Renal cortex interstitium (tissue), 11 donors: ENCODE data around the gene CTDSP2. TPM values are rescaled to one million over a fixed set of nuclear protein-coding genes. Genes with fewer than 3 reads are reported as not detected.
"Not testable (repeated sequence)": the region's sequence is repeated elsewhere in the genome, so short reads cannot be mapped to it uniquely, and the experiment has no call there.

ENCODE experiments used
- DNase-seq, 11 donors: peaks; one replicate each; pipeline ENCODE4 v3.0.0-alpha.2; 2013; ENCODE audit warnings: low read depth in 9 of 11, low spot score in 4 of 11; ENCODE audit errors: extremely low read depth in 1 of 11
- polyA plus RNA-seq, 3 donors: library from polyadenylated mRNA; unstranded; fragments of 120-200 nt; gene quantifications; one replicate each; pipeline ENCODE4 v1.2.1, GENCODE V29; 2013; ENCODE audit not compliant: insufficient read length in 3 of 3

Gene CTDSP2
- polyA plus RNA-seq, 3 donors = 237 to 273 (median 260) TPM

DNA sequence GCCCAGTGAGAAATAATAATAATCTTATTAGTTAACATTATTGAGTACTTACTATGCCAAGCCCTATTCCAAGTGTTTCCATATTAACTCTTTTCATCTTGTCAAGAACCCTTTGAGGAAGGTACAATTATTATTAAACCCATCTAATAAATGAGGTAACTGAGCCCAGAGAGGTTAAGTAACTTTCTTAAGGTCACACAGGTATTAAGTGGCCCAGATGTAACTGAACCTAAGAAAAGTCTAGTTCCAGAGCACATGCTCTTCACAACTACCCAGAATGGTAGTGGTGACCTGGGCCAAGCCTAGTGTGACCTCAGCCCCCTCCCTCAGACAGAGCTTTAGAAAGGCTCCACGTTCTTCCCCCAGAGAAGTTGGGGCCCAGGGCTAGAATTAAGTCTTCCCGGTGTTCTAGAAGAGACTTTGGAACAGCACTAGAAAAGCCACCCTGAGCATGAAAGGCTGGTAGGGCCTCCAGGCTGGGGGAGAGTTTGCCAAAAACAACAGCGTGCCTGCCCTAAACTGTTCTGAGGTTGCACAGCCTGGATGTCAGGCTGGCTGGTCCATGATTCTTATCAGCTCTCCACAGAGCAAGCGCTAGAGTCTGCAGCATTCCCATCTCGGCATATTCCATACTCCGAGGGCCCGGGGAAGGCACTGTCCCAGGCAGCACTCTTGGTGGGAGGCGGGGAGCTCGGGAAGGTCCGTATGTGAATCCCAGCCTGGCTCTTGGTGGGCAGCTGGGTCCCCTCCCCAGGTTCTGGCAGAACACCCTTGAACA lies 41.3 kb upstream of the CTDSP2 start:
- no peak for DNase-seq

DNA sequence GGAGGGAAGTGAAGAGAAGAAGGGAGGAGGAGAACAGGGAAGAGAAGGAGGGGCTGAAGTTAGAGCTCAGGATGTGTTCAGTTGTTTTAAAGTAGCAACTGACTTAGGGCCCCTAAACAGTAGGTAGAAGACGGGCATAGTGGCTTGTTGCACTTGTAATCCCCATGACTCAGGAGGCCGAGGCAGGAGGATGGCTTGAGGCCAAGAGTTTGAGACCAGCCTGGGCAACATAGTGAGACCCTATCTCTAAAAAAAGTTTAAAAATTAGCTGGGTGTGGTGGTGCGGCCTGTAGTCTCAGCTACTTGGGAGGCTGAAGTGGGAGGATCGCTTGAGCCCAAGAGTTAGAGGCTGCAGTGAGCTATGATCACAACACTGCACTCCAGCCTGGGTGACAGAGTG lies 40.4 kb upstream of the CTDSP2 start:
- DNase-seq = not testable (repeated sequence)

DNA sequence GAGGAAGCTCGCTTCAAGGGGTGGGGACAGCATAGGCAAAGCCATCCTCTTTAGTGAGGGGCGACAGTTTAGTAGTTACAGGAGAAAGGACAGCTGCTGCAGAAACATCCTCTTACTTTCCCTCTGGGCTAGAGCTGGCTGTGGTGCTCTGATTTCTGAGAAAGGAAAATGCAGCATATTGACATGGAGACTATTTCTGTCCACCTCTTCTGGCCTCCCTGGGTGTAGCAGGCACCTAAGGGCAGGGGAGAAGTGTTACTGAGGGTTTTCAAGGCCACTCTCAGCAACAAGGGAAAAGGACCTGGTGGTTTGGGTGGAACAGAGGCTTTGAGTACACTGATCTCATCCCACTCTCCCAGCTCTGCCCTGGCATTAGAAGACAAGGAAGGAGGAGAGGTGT lies 40.0 kb upstream of the CTDSP2 start:
- DNase-seq = no peak

DNA sequence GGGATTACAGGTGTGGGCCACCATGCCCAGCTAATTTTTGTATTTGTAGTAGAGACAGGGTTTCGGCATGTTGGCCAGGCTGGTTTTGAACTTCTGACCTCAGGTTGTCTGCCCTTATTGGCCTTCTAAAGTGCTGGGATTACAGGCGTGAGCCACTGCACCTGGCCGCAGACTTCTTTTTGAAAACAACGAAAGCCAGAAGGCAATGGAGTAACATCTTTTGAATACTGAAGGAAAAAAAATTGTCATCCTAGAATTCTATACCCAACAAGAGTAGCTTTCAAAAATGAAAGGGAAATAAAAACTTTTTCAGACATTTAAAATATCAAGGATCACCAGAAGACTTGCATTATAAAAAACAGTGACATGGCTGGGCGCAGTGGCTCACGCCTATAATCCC lies 38.7 kb upstream of the CTDSP2 start:
- DNase-seq = no peak

DNA sequence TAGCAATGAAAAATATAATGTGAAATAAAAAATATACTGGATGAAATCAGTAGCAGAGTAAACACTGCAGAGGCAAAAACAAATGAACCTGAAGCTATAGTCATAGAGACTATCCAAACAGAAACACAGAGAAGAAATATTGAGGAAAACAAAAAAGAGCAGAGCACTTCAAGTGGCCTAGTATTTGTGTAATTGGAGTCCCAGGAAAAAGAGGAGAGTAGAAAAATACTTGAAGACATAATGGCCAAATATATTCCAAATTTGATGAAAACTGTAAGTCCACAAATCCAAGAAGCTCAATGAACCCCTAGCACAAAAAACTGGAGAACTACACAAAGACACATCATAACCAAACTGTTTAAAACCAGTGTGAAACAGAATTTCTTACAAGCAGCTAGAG lies 37.2 kb upstream of the CTDSP2 start:
- no peak for DNase-seq

DNA sequence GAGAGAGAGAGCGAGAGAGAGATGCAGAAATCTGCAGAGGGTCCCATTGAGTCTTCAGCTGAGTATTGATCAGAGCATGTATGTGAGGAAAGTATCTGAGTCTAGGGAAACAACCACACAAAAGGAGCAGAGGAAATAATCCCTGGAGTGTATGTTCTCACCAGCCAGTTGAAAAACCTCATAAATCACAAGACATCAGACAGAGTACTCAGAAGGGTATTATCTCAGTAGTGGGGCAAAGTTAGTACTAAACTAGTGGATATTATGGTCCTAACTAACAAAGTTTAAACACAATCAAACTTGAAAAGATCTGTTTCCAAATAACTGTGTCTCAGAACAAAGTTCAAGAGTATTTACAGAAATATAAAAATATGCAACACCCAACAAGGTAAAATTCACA lies 36.5 kb upstream of the CTDSP2 start:
- no peak for DNase-seq

- DNase-seq = no peak
Measured at GRCh38 chr12:57882575-57882974, 36.0 kb upstream of the CTDSP2 start.

- DNase-seq = no peak
Measured at GRCh38 chr12:57881475-57881874, 34.9 kb upstream of the CTDSP2 start.

DNA sequence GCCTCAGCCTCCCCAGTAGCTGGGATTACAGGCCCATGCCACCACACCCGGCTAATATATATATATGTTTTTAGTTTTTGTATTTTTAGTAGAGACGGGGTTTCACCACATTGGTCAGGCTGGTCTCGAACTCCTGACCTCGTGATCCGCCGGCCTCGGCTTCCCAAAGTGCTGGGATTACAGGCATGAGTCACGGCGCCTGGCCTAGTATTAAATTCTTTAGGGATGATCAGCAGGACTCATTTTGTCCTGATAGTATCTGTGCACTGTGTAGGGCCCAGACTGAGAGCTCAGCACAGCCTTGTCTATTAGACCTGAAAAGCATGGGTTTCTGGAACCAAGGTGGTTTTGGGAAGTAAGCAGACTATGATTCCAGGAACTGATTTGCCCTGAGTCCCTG lies 34.5 kb upstream of the CTDSP2 start:
- DNase-seq = not testable (repeated sequence)

GRCh38 chr12:57877876-57878275 lies 31.3 kb upstream of the CTDSP2 start:
- DNase-seq = no peak

GRCh38 chr12:57875753-57876547 lies 29.4 kb upstream of the CTDSP2 start:
- no peak for DNase-seq

GRCh38 chr12:57874166-57875108 lies 27.9 kb upstream of the CTDSP2 start:
- no peak for DNase-seq

DNA sequence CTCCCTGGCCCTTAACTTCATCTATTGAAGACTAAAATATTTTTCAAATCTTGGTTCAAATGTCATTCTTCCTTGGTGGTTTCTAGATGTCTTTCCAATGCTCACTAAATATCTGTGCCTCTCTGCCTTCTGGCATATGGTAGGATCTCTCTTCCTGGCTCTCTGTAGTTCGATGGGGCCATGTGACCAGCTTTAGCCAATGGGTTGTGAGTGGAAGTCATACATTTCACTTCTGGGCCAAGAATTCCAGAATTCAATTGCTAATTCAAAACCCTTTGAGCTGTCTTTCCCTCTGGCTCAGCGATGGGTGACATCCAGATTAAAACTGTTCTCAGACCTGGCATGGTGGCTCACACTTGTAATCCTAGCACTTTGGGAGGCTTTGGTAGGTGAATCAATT lies 25.8 kb upstream of the CTDSP2 start:
- no peak for DNase-seq

- no peak for DNase-seq
Measured at GRCh38 chr12:57869927-57870318, 23.4 kb upstream of the CTDSP2 start.

- no peak for DNase-seq
Measured at GRCh38 chr12:57869298-57869926, 22.9 kb upstream of the CTDSP2 start.

DNA sequence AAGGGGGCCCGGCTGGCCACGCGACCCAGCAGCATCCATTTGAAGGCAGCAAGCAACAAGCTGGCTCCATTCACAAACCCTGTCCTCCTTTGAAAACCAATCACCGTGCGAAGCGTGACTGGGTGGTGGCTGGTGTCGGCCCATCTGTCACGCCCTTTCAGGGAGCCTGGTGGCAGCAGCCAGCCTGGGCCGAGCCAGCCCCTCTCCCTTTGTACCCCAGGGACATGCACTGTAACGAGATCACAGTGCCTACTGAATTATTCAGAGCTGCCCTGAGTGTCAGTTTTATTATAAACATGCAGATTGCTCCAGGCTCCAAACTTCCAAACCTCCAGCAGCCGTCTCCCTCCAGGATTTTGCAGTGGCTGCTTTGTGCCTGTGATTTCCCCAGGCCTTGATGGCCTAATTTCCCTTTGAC lies 22.3 kb upstream of the CTDSP2 start:
- DNase-seq = no peak

DNA sequence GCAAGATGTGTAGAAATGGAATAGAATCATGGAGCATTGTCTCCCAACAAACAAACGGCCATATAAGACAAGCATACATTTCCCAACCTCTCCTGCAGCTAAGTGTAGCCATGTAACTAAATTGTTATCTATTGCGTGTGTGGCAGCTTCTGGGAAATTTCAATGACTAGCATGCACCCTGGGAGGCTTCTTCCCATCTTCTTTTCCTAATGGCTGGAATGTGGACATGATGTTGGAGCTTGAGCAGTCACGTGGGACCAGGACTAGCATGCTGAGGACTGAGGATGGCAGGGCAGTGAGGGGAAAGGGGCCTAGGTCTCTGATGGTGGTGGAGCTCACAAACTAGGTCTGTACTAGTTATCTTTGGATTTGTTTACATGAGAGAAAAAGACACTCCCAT lies 21.7 kb upstream of the CTDSP2 start:
- DNase-seq = no peak

GRCh38 chr12:57866308-57867019 lies 19.9 kb upstream of the CTDSP2 start:
- DNase-seq = no peak
